GM12892 (cell line): Measurements from ENCODE around the gene GYG2.
"Not testable (repeated sequence)": the region's sequence is repeated elsewhere in the genome, so short reads cannot be mapped to it uniquely, and the experiment has no call there.

Experiments used
- POLR2A ChIP-seq: IDR thresholded peaks from 2 replicates; pipeline ENCODE4 v1.6.1; 2011; ENCODE audit warnings: low read depth, low read length, control low read depth
- POLR2AphosphoS5 ChIP-seq: IDR thresholded peaks from 2 replicates; pipeline ENCODE4 v1.6.1; 2011; ENCODE audit warnings: low read depth, low read length, control low read depth
- TAF1 ChIP-seq: IDR thresholded peaks from 2 replicates; pipeline ENCODE4 v1.6.1; 2011; ENCODE audit warnings: low read depth, mild to moderate bottlenecking, control low read depth, low read length, borderline replicate concordance

- TF ChIP-seq POLR2A, POLR2AphosphoS5, TAF1: not testable (repeated sequence)
Observed at GRCh38 chrX:2926255-2926654, 97.5 kb downstream of the GYG2 start.
